ENCODE measurements around the gene HSPA1B.
"Not testable (repeated sequence)": the region's sequence is repeated elsewhere in the genome, so short reads cannot be mapped to it uniquely, and the experiment has no call there.

The HSPA1B gene

GRCh38 chr6:31801031-31801927 is 26.3 kb upstream of the HSPA1B start:
- not testable (repeated sequence) for H2AFZ ChIP-seq (ENCODE audit: low read length, unreplicated experiment); H3K27ac ChIP-seq (ENCODE audit: low read depth, low read length); H3K27me3 ChIP-seq (ENCODE audit: insufficient read depth, low read length); H3K4me3 ChIP-seq (ENCODE audit: low read depth, low read length); H3K4me1 ChIP-seq (ENCODE audit: control insufficient read depth, insufficient read depth, low read length, unreplicated experiment); H3K36me3 ChIP-seq (ENCODE audit: insufficient read depth, low read length)
- H3K79me2 ChIP-seq (ENCODE audit: control insufficient read depth, insufficient read depth, low read length, unreplicated experiment) = peaks cover 18% of the 10 kb centered on the region

DNA sequence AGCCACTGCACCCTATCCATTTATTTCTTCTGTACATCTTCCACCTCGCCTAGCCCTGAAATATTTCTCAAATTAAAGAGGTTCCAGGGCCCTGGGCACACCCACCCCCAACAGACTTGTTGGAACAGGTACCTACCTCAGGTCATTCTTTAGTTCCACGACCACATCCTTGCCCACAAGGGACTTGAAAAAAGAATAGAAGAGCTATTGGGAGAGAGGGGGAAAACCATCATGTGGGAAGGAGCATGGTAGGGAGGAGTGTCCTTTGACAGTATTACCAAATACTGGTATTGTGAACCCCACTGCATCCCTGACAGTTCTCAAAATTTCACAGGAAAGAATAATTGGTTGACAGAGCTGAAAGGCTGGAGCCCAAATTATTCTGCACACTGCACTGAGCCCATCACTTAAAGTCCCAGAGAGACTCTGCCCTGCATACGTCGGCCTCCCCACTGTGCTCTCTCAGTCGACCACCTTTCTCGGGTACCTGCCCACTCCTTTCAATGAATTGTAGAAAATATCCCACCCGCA is 21.5 kb upstream of the HSPA1B start:
- Histone ChIP-seq H3K4me3 (ENCODE audit: low read depth, low read length) (peak overlapping the region; percentile 89), H3K36me3 (ENCODE audit: insufficient read depth, low read length) (no peaks in the 10 kb centered on the region), H3K27ac (ENCODE audit: low read depth, low read length) (peak overlapping the region; percentile 71), H3K4me1 (ENCODE audit: control insufficient read depth, insufficient read depth, low read length, unreplicated experiment) (peaks cover 9% of the 10 kb centered on the region), H2AFZ (ENCODE audit: low read length, unreplicated experiment) (peak overlapping the region; percentile 89), H3K79me2 (ENCODE audit: control insufficient read depth, insufficient read depth, low read length, unreplicated experiment) (peaks cover 20% of the 10 kb centered on the region), H3K27me3 (ENCODE audit: insufficient read depth, low read length) (no peaks in the 10 kb centered on the region)

DNA sequence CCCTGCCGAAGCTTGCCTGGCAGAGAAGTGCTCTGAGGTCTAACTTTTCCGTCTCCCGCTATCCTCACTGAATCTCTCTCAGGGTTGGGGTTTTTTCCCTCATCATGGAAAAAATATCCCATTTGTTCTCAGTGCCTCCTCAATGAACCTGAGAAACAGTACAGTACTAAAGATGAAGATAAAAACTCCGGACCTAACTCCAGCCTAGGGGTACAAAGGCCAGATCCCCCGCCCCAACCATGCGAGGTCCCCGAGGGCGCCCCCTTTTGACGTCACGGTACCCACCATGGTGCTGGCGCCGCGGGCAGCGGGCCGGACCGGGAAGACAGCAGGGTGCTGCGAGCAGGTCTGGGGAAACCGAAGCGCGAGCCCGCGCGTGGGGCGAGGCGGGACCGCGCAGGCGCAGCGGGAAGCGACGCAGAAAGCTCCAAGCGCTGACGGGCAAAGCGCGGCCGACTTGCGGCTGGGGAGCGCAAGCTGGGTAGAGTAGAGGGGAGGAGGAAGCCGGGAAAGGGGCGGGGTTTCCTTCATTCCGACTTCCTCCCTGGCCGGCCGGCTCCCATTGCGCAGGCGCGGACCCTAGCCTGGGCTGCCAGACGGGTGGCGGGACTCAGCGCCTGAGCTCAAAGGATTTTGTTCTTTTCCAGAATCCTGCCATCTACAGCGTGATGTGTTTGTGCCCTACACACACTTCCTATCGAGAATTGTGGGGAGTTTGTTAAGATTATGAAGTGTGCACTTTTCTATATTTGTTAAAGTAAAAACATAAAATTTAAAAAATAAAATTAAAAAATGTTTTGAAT is 20.9 kb upstream of the HSPA1B start, which contains the start of gene LSM2:
TSS of gene LSM2 (minus strand) at position 497 of the 803 bp plus-strand sequence. CDS start at position 288, 209 bp downstream.
- Histone ChIP-seq H3K4me1 (ENCODE audit: control insufficient read depth, insufficient read depth, low read length, unreplicated experiment) (peaks cover 9% of the 10 kb centered on the region), H3K79me2 (ENCODE audit: control insufficient read depth, insufficient read depth, low read length, unreplicated experiment) (peaks cover 20% of the 10 kb centered on the region), H3K4me3 (ENCODE audit: low read depth, low read length) (peak within 1 kb of the TSS; percentile 89), H2AFZ (ENCODE audit: low read length, unreplicated experiment) (peak within 1 kb of the TSS; percentile 89), H3K27me3 (ENCODE audit: insufficient read depth, low read length) (no peaks in the 10 kb centered on the region), H3K27ac (ENCODE audit: low read depth, low read length) (peak within 1 kb of the TSS; percentile 71), H3K36me3 (ENCODE audit: insufficient read depth, low read length) (no peaks in the 10 kb centered on the region)

DNA sequence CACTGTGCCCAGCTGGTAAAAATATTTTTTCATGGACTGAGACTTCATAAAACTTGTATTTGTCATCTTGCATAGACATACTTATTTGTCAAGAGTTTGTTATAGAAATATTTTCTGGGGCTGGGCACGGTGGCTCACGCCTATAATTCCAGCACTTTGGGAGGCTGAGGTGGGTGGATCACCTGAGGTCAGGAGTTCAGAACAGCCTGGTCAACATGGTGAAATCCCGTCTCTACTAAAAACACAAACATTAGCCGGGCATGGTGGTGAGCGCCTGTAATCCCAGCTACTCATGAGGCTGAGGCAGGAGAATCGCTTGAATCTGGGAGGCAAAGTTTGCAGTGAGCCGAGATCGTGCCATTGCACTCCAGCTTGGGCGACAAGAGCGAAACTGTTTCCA is 18.9 kb upstream of the HSPA1B start:
- H3K79me2 ChIP-seq (ENCODE audit: control insufficient read depth, insufficient read depth, low read length, unreplicated experiment) = peaks cover 20% of the 10 kb centered on the region
- peaks cover 12% of the 10 kb centered on the region for H3K4me1 ChIP-seq (ENCODE audit: control insufficient read depth, insufficient read depth, low read length, unreplicated experiment)
- not testable (repeated sequence) for H2AFZ ChIP-seq (ENCODE audit: low read length, unreplicated experiment); H3K4me3 ChIP-seq (ENCODE audit: low read depth, low read length); H3K27ac ChIP-seq (ENCODE audit: low read depth, low read length); H3K27me3 ChIP-seq (ENCODE audit: insufficient read depth, low read length); H3K36me3 ChIP-seq (ENCODE audit: insufficient read depth, low read length)

GRCh38 chr6:31811645-31812044 is 15.9 kb upstream of the HSPA1B start:
- no peaks in the 10 kb centered on the region for H3K79me2 ChIP-seq (ENCODE audit: control insufficient read depth, insufficient read depth, low read length, unreplicated experiment)
- no peaks in the 10 kb centered on the region for H3K27me3 ChIP-seq (ENCODE audit: insufficient read depth, low read length)
- H3K4me3 ChIP-seq (ENCODE audit: low read depth, low read length) = no peak overlapping the region
- H3K27ac ChIP-seq (ENCODE audit: low read depth, low read length) = no peak overlapping the region
- H3K4me1 ChIP-seq (ENCODE audit: control insufficient read depth, insufficient read depth, low read length, unreplicated experiment) = peaks cover 9% of the 10 kb centered on the region
- H3K36me3 ChIP-seq (ENCODE audit: insufficient read depth, low read length) = no peaks in the 10 kb centered on the region
- H2AFZ ChIP-seq (ENCODE audit: low read length, unreplicated experiment) = no peak overlapping the region

DNA sequence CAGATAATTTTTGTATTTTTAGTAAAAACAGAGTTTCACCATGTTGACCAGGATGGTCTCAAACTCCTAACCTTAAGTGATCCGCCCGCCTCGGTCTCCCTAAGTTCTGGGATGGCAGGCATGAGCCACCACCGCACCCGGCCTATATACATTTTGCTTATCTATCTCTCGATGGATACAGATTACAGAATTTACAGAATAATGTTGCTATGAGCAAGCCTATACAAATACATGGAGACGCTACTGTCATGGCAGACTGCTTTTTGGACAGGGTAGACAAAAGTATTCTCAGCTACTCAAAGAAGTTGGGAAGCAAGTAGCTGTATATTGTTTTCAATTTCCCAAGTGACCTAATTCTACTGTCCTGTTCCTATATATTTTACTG is 14.1 kb upstream of the HSPA1B start:
- Histone ChIP-seq H3K27me3 (ENCODE audit: insufficient read depth, low read length) (no peaks in the 10 kb centered on the region), H3K27ac (ENCODE audit: low read depth, low read length) (peak overlapping the region; percentile 50), H3K79me2 (ENCODE audit: control insufficient read depth, insufficient read depth, low read length, unreplicated experiment) (peaks cover 4% of the 10 kb centered on the region), H3K36me3 (ENCODE audit: insufficient read depth, low read length) (no peaks in the 10 kb centered on the region), H3K4me1 (ENCODE audit: control insufficient read depth, insufficient read depth, low read length, unreplicated experiment) (peaks cover 9% of the 10 kb centered on the region), H3K4me3 (ENCODE audit: low read depth, low read length) (peak overlapping the region; percentile 33), H2AFZ (ENCODE audit: low read length, unreplicated experiment) (peak overlapping the region; percentile 6)

GRCh38 chr6:31814677-31815024 is 12.9 kb upstream of the HSPA1B start:
- H3K27ac ChIP-seq (ENCODE audit: low read depth, low read length) = peak overlapping the region; percentile 91
- peak overlapping the region; percentile 80 for H3K4me3 ChIP-seq (ENCODE audit: low read depth, low read length)
- H3K79me2 ChIP-seq (ENCODE audit: control insufficient read depth, insufficient read depth, low read length, unreplicated experiment) = peaks cover 10% of the 10 kb centered on the region
- H2AFZ ChIP-seq (ENCODE audit: low read length, unreplicated experiment) = peak overlapping the region; percentile 84
- no peaks in the 10 kb centered on the region for H3K27me3 ChIP-seq (ENCODE audit: insufficient read depth, low read length)
- peaks cover 17% of the 10 kb centered on the region for H3K4me1 ChIP-seq (ENCODE audit: control insufficient read depth, insufficient read depth, low read length, unreplicated experiment)
- H3K36me3 ChIP-seq (ENCODE audit: insufficient read depth, low read length) = no peaks in the 10 kb centered on the region

GRCh38 chr6:31815025-31815838 is 12.3 kb upstream of the HSPA1B start, which contains the start of the genes HSPA1A and HSPA1L:
HSPA1A (plus strand) TSS chr6:31815543; CDS start chr6:31815757, 214 bp downstream.
HSPA1L (minus strand) TSS chr6:31815283; CDS start chr6:31811972, 3,311 bp downstream.
- Histone ChIP-seq H3K4me1 (ENCODE audit: control insufficient read depth, insufficient read depth, low read length, unreplicated experiment) (peaks cover 22% of the 10 kb centered on the region), H3K36me3 (ENCODE audit: insufficient read depth, low read length) (no peaks in the 10 kb centered on the region), H2AFZ (ENCODE audit: low read length, unreplicated experiment) (peak within 1 kb of the TSS; percentile 84), H3K4me3 (ENCODE audit: low read depth, low read length) (peak within 1 kb of the TSS; percentile 80), H3K79me2 (ENCODE audit: control insufficient read depth, insufficient read depth, low read length, unreplicated experiment) (peaks cover 10% of the 10 kb centered on the region), H3K27ac (ENCODE audit: low read depth, low read length) (peak within 1 kb of the TSS; percentile 91), H3K27me3 (ENCODE audit: insufficient read depth, low read length) (no peaks in the 10 kb centered on the region)

DNA sequence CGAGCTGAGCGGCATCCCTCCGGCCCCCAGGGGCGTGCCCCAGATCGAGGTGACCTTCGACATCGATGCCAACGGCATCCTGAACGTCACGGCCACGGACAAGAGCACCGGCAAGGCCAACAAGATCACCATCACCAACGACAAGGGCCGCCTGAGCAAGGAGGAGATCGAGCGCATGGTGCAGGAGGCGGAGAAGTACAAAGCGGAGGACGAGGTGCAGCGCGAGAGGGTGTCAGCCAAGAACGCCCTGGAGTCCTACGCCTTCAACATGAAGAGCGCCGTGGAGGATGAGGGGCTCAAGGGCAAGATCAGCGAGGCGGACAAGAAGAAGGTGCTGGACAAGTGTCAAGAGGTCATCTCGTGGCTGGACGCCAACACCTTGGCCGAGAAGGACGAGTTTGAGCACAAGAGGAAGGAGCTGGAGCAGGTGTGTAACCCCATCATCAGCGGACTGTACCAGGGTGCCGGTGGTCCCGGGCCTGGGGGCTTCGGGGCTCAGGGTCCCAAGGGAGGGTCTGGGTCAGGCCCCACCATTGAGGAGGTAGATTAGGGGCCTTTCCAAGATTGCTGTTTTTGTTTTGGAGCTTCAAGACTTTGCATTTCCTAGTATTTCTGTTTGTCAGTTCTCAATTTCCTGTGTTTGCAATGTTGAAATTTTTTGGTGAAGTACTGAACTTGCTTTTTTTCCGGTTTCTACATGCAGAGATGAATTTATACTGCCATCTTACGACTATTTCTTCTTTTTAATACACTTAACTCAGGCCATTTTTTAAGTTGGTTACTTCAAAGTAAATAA is 10.2 kb upstream of the HSPA1B start:
- Histone ChIP-seq H3K4me3 (ENCODE audit: low read depth, low read length) (peak overlapping the region; percentile 72), H3K4me1 (ENCODE audit: control insufficient read depth, insufficient read depth, low read length, unreplicated experiment) (peaks cover 28% of the 10 kb centered on the region), H3K79me2 (ENCODE audit: control insufficient read depth, insufficient read depth, low read length, unreplicated experiment) (peaks cover 12% of the 10 kb centered on the region)
- H2AFZ ChIP-seq (ENCODE audit: low read length, unreplicated experiment); H3K36me3 ChIP-seq (ENCODE audit: insufficient read depth, low read length); H3K27me3 ChIP-seq (ENCODE audit: insufficient read depth, low read length); H3K27ac ChIP-seq (ENCODE audit: low read depth, low read length): not testable (repeated sequence)

All from ACC112 (cell line).